Tibial nerve (tissue), 4 donors: ENCODE data around the gene RIT1.
A peak's percentile ranks its signal among the peaks of the same experiment; 100 is the strongest.

Source experiments
- CTCF ChIP-seq, 5 experiments: fragments of 200-600 bp in 3 of 5; fragments of 450-650 bp in 2 of 5; sonication (generic) in 3 of 5; IDR thresholded peaks; one replicate each; pipeline ENCODE4 v1.5.1; 2016 to 2019; ENCODE audit warnings: antibody characterized with exemption in 5 of 5, mild to moderate bottlenecking in 3 of 5, moderate library complexity in 2 of 5
- EP300 ChIP-seq, 2 donors: sonication (generic); formaldehyde crosslinking; IDR thresholded peaks; one replicate each; pipeline ENCODE4 v1.6.1; 2017; ENCODE audit warnings: antibody characterized with exemption in 2 of 2, mild to moderate bottlenecking in 1 of 2
- POLR2A ChIP-seq, 2 donors: fragments of 450-650 bp; IDR thresholded peaks; one replicate each; pipeline ENCODE4 v1.6.1; 2017; ENCODE audit warnings: antibody characterized with exemption in 2 of 2, mild to moderate bottlenecking in 2 of 2, moderate library complexity in 2 of 2

GRCh38 chr1:155872527-155872926 lies 38.6 kb downstream of the RIT1 start:
- TF ChIP-seq CTCF (IDR thresholded peaks at IDR 0.05) = no peak
- peak in 1 of 2 donors; percentile 16 for TF ChIP-seq POLR2A (IDR thresholded peaks at IDR 0.05)
- TF ChIP-seq EP300 (IDR thresholded peaks at IDR 0.05) = peak; percentile 24 to 78
